Vagina (tissue), 2 donors: ENCODE measurements around the gene NIT1. TPM values are rescaled to one million over a fixed set of nuclear protein-coding genes. Genes with fewer than 3 reads are reported as not detected.
A peak's percentile ranks its signal among the peaks of the same experiment; 100 is the strongest.

Experiments used
- DNase-seq, 2 donors: peaks; one replicate each; pipeline ENCODE4 v3.0.0-alpha.2; 2017; ENCODE audit errors: extremely low spot score in 2 of 2
- H3K27ac ChIP-seq: fragments of 200-600 bp; sonication (generic); one replicate; pipeline ENCODE4 v1.5.1; 2019
- H3K27me3 ChIP-seq: fragments of 200-600 bp; sonication (generic); one replicate; pipeline ENCODE4 v1.5.1; 2019
- H3K36me3 ChIP-seq, 2 donors: fragments of 200-600 bp; sonication (generic); one replicate each; pipeline ENCODE4 v1.5.1; 2017 to 2019
- H3K4me1 ChIP-seq: fragments of 200-600 bp; sonication (generic); one replicate; pipeline ENCODE4 v1.5.1; 2019
- H3K4me3 ChIP-seq, 2 donors: fragments of 200-600 bp; sonication (generic); 1 replicate in 1 of 2; 2 replicates in 1 of 2; pipeline ENCODE4 v1.5.1; 2016 to 2019
- H3K9me3 ChIP-seq: fragments of 200-600 bp; sonication (generic); one replicate; pipeline ENCODE4 v1.5.1; 2019
- POLR2A ChIP-seq, 2 donors: fragments of 450-650 bp; IDR thresholded peaks; one replicate each; pipeline ENCODE4 v1.6.1; 2017; ENCODE audit warnings: antibody characterized with exemption in 2 of 2, mild to moderate bottlenecking in 2 of 2, moderate library complexity in 2 of 2
- POLR2AphosphoS5 ChIP-seq, 2 donors: sonication (generic); formaldehyde crosslinking; IDR thresholded peaks; one replicate each; pipeline ENCODE4 v1.9.0; 2017; ENCODE audit warnings: antibody characterized with exemption in 2 of 2, mild to moderate bottlenecking in 2 of 2, low read depth in 1 of 2; ENCODE audit not compliant: insufficient read depth in 1 of 2
- intact Hi-C: fragments of 100-400 bp; cut with DNase I; formaldehyde crosslinking; loops from one replicate; pipeline ENCODE4 v1.15.1; 2023
- total RNA-seq: library from RNA; depleted of rRNA; stranded (reverse); fragments of >200 nt; gene quantifications from one replicate; pipeline ENCODE4 v1.2.3, GENCODE V29; 2016
- TF ChIP-seq, protein P1 (sequence below), 3 experiments: fragments of 450-650 bp in 2 of 3; fragments of 200-600 bp in 1 of 3; sonication (generic) in 1 of 3; IDR thresholded peaks; one replicate each; pipeline ENCODE4 v1.5.1; 2017 to 2019; ENCODE audit warnings: antibody characterized with exemption in 3 of 3, mild to moderate bottlenecking in 2 of 3, moderate library complexity in 2 of 3

Gene NIT1
- total RNA-seq, 1 donor from 2014 or later, result 31.7 TPM

DNA sequence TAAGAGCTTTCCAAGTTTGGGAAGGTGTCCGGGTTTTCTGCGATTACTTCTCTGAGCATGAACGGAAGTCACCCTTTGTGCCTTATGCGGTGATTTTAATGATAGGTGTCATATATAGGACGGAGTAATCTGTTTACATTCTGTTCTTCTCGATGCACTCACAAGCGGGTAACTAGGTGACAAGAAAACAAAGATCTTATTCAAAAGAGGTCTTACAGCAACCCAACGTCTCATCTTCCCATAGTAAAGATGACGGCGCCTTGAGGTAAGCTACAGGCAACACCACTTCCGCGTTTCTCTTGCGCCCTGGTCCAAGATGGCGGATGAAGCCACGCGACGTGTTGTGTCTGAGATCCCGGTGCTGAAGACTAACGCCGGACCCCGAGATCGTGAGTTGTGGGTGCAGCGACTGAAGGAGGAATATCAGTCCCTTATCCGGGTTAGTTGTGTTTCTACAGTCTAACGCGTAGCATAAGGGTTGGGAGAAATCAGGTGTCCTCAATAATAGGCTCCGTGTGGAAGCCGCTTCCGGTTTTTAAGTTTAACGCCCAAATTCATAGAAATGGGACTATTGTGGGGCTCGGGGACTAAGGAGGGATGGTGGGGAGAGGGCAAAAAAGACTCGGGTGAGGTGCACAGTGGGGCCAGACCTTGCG is 35.9 kb downstream of the NIT1 start, which contains the start of gene UFC1:
Gene UFC1, plus strand, starts transcription at position 297 of the 656 bp plus-strand sequence. Its CDS starts 20 bp downstream, at position 317.
- intact Hi-C loops, result no loop called here
- no peak for DNase-seq
- peak within 1 kb of the TSS; percentile 58 to 91 for H3K4me3 ChIP-seq
- H3K36me3 ChIP-seq, result peaks cover 0 to 11% of the 10 kb centered on the region in 2 donors
- peaks cover 27% of the 10 kb centered on the region for H3K4me1 ChIP-seq
- TF ChIP-seq POLR2A (IDR thresholded peaks at IDR 0.05), result no peak
- TF ChIP-seq, protein P1, sequence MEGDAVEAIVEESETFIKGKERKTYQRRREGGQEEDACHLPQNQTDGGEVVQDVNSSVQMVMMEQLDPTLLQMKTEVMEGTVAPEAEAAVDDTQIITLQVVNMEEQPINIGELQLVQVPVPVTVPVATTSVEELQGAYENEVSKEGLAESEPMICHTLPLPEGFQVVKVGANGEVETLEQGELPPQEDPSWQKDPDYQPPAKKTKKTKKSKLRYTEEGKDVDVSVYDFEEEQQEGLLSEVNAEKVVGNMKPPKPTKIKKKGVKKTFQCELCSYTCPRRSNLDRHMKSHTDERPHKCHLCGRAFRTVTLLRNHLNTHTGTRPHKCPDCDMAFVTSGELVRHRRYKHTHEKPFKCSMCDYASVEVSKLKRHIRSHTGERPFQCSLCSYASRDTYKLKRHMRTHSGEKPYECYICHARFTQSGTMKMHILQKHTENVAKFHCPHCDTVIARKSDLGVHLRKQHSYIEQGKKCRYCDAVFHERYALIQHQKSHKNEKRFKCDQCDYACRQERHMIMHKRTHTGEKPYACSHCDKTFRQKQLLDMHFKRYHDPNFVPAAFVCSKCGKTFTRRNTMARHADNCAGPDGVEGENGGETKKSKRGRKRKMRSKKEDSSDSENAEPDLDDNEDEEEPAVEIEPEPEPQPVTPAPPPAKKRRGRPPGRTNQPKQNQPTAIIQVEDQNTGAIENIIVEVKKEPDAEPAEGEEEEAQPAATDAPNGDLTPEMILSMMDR (IDR thresholded peaks at IDR 0.05), result no peak
- peak; percentile 80 to 88 for TF ChIP-seq POLR2AphosphoS5 (IDR thresholded peaks at IDR 0.05; ENCODE audit: insufficient read depth in 1 of 2, low read depth in 1 of 2)
- H3K9me3 ChIP-seq, result no peaks in the 10 kb centered on the region
- peak within 1 kb of the TSS; percentile 89 for H3K27ac ChIP-seq
- H3K27me3 ChIP-seq, result no peaks in the 10 kb centered on the region

DNA sequence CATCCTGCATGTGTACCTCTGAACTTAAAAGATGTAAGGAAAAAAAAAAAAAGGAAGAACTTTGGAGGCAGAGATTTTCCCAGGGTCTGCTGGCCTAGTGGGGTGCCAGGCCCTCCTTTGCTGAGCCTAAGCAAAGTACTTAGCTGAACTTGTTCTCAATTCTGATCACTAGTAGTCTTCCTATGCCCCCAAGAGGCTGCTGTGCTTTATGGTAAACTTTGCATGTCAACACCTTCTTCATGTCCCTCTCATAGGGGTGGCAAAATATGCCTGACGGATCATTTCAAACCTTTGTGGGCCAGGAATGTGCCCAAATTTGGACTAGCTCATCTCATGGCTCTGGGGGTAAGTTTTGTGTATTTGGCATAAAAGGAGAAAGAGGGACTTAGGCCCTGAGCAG is 40.0 kb downstream of the NIT1 start:
- TF ChIP-seq, protein P1 (IDR thresholded peaks at IDR 0.05), result no peak
- TF ChIP-seq POLR2A (IDR thresholded peaks at IDR 0.05), result no peak
- no peak for TF ChIP-seq POLR2AphosphoS5 (IDR thresholded peaks at IDR 0.05; ENCODE audit: insufficient read depth in 1 of 2, low read depth in 1 of 2)
- intact Hi-C loops, result no loop called here
- Histone ChIP-seq H3K27ac (peak overlapping the region; percentile 90), H3K27me3 (no peaks in the 10 kb centered on the region), H3K4me1 (peaks cover 53% of the 10 kb centered on the region), H3K9me3 (no peaks in the 10 kb centered on the region), H3K36me3 (peaks cover 0 to 21% of the 10 kb centered on the region in 2 donors), H3K4me3 (no peak overlapping the region)
- no peak for DNase-seq

DNA sequence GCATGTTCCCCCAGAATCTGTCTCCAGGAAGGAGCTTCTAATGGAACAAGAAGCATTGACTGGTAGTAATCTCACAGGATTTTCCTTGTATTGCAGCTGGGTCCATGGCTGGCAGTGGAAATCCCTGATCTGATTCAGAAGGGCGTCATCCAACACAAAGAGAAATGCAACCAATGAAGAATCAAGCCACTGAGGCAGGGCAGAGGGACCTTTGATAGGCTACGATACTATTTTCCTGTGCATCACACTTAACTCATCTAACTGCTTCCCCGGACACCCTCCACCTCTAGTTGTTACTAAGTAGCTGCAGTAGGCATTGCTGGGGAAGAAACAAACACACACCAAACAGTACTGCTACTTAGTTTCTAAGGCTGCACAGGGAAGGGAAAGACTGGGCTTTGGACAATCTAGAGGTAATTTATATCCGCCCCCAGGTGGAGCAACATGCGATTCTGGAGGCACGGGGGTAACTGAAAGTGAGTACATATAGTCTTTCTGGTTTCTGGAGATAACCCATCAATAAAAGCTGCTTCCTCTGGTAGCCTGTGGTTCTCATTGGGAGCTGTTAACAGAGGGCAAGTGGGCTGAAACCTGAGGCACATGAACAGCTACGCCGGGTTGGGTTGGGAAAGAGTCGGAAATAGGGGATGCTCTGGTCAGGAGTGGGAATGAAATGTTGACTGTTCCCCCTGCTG is 40.6 kb downstream of the NIT1 start:
- Histone ChIP-seq H3K4me1 (peaks cover 47% of the 10 kb centered on the region), H3K27ac (peak overlapping the region; percentile 90), H3K4me3 (peak overlapping the region; percentile 89 to 98), H3K9me3 (no peaks in the 10 kb centered on the region), H3K36me3 (peaks cover 0 to 23% of the 10 kb centered on the region in 2 donors), H3K27me3 (no peaks in the 10 kb centered on the region)
- no peak for DNase-seq
- intact Hi-C loops, result no loop called here
- no peak for TF ChIP-seq POLR2AphosphoS5 (IDR thresholded peaks at IDR 0.05; ENCODE audit: insufficient read depth in 1 of 2, low read depth in 1 of 2)
- TF ChIP-seq POLR2A (IDR thresholded peaks at IDR 0.05), result no peak
- TF ChIP-seq, protein P1 (IDR thresholded peaks at IDR 0.05), result no peak

DNA sequence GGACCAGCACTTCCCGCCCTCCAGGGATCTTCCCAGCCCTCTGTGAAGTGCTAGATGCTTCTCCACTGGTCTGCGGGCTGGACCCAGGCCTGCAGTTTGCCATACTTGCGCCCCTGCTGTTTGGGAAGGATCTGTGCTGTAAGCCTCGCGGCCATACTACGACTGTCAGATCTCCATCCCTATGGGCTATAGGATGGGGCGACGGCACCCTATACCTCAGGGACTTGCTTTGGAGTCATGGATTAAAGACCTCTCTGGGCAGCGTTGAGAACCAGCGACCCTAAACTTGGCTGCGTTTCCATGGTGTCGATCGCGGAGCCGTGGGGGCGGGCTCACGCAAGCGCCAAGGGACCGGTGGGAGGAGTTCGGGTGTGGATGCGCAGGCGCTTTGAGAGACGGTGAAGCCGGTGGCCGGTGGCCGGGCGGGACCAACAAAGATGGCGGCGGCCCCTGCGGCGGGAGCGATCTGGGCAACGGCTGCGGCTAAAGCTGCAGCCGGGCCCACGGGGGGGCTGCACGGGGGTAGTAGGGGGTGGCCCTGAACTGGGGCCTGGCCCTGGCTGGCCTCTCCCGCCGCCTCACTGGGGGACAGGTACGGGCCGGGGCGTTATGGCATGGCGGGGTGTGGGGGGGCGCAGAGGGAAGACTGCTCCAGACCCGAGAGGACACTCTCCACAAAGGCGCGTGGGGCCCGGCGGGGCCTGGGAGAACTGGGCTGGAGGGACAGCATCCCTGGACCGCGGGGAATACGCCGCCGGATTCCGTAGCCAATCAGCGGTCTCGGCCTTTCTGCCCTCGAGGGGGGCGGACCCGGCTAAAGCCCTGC is 41.4 kb downstream of the NIT1 start, which contains the start of gene USP21:
Gene USP21, plus strand, starts transcription at position 414 of the 826 bp plus-strand sequence. CDS start 1,141 bp downstream, outside the sequence.
- Histone ChIP-seq H3K36me3 (peaks cover 0 to 31% of the 10 kb centered on the region in 2 donors), H3K27ac (peak within 1 kb of the TSS; percentile 90), H3K4me1 (peaks cover 46% of the 10 kb centered on the region), H3K9me3 (no peaks in the 10 kb centered on the region), H3K27me3 (no peaks in the 10 kb centered on the region), H3K4me3 (peak within 1 kb of the TSS; percentile 89 to 98)
- peak in 1 of 2 donors; percentile 93 for DNase-seq
- intact Hi-C loops, result no loop called here
- TF ChIP-seq, protein P1 (IDR thresholded peaks at IDR 0.05), result peak in 1 of 3 experiments; percentile 15
- TF ChIP-seq POLR2AphosphoS5 (IDR thresholded peaks at IDR 0.05; ENCODE audit: insufficient read depth in 1 of 2, low read depth in 1 of 2) (peak; percentile 85 to 91), POLR2A (IDR thresholded peaks at IDR 0.05) (peak in 1 of 2 donors; percentile 49)
